Neural crest cell (in vitro differentiated cells): ENCODE measurements around the gene TERB1. TPM values are rescaled to one million over a fixed set of nuclear protein-coding genes. Genes with fewer than 3 reads are reported as not detected.

Source experiments
- DNase-seq: peaks from one replicate; pipeline ENCODE4 v3.0.0; 2021; ENCODE audit warnings: low read depth, mixed read lengths, low spot score
- H3K27ac Mint-ChIP-seq: one replicate; pipeline ENCODE4 v1.8.0; 2021; ENCODE audit warnings: mild to moderate bottlenecking, mixed read lengths; ENCODE audit not compliant: unreplicated experiment
- H3K27me3 Mint-ChIP-seq: 2 replicates; pipeline ENCODE4 v1.8.0; 2021; ENCODE audit warnings: low read depth, mild to moderate bottlenecking, mixed read lengths
- H3K36me3 Mint-ChIP-seq: 2 replicates; pipeline ENCODE4 v1.8.0; 2021; ENCODE audit warnings: low read depth, mild to moderate bottlenecking, mixed read lengths
- H3K4me1 Mint-ChIP-seq: 2 replicates; pipeline ENCODE4 v1.8.0; 2021; ENCODE audit warnings: mixed read lengths
- H3K4me3 Mint-ChIP-seq: one replicate; pipeline ENCODE4 v1.8.0; 2021; ENCODE audit warnings: mild to moderate bottlenecking, mixed read lengths
- H3K9me3 Mint-ChIP-seq: 2 replicates; pipeline ENCODE4 v1.8.0; 2021; ENCODE audit warnings: mixed read lengths
- CTCF ChIP-seq: fragments of 200-600 bp; sonication (generic); conservative IDR thresholded peaks from 2 replicates; pipeline ENCODE4 v1.5.0; 2021; ENCODE audit warnings: antibody characterized with exemption, mild to moderate bottlenecking
- long read RNA-seq: library from polyadenylated mRNA; unstranded; transcript quantifications from one replicate; pipeline ENCODE4 v2.0.0, GENCODE V29; 2020
- total RNA-seq: library from RNA; stranded (reverse); gene quantifications from 2 replicates; pipeline ENCODE4 v1.2.1, GENCODE V29; 2021

TERB1 gene
- 0.25 and 0.26 TPM in 2 replicates for total RNA-seq
- long read RNA-seq, result 0 reads

GRCh38 chr16:66801320-66802105 is at the start of gene TERB1:
TERB1 (minus strand) TSS chr16:66801584; CDS start chr16:66796798, 4,786 bp downstream.
- Mint-ChIP-seq H3K4me1 (no peaks in the 10 kb centered on the region), H3K9me3 (no peaks in the 10 kb centered on the region), H3K27me3 (no peaks in the 10 kb centered on the region), H3K36me3 (peaks cover 5% of the 10 kb centered on the region), H3K4me3 (no peak within 1 kb of the TSS), H3K27ac (no peak within 1 kb of the TSS)
- no peak for DNase-seq
- TF ChIP-seq CTCF, result no peak

GRCh38 chr16:66850115-66850815 is 48.9 kb upstream of the TERB1 start:
- no peak for TF ChIP-seq CTCF
- no peak for DNase-seq
- Mint-ChIP-seq H3K27me3 (peaks cover 44% of the 10 kb centered on the region), H3K36me3 (no peaks in the 10 kb centered on the region), H3K4me3 (no peak overlapping the region), H3K9me3 (no peaks in the 10 kb centered on the region), H3K27ac (no peak overlapping the region), H3K4me1 (no peaks in the 10 kb centered on the region)

GRCh38 chr16:66849549-66849948 is 48.2 kb upstream of the TERB1 start:
- DNase-seq, result no peak
- Mint-ChIP-seq H3K4me1 (no peaks in the 10 kb centered on the region), H3K4me3 (no peak overlapping the region), H3K9me3 (no peaks in the 10 kb centered on the region), H3K27me3 (peaks cover 50% of the 10 kb centered on the region), H3K27ac (no peak overlapping the region), H3K36me3 (no peaks in the 10 kb centered on the region)
- TF ChIP-seq CTCF, result no peak

GRCh38 chr16:66849021-66849420 is 47.6 kb upstream of the TERB1 start:
- Mint-ChIP-seq H3K4me1 (no peaks in the 10 kb centered on the region), H3K4me3 (no peak overlapping the region), H3K9me3 (no peaks in the 10 kb centered on the region), H3K36me3 (no peaks in the 10 kb centered on the region), H3K27ac (no peak overlapping the region), H3K27me3 (peaks cover 55% of the 10 kb centered on the region)
- no peak for TF ChIP-seq CTCF
- DNase-seq, result no peak

GRCh38 chr16:66848172-66848571 is 46.8 kb upstream of the TERB1 start:
- peaks cover 63% of the 10 kb centered on the region for H3K27me3 Mint-ChIP-seq

More at GRCh38 chr16:66848172-66848571, 46.8 kb upstream of the TERB1 start:
- Mint-ChIP-seq H3K4me3 (no peak overlapping the region), H3K9me3 (no peaks in the 10 kb centered on the region), H3K27ac (no peak overlapping the region), H3K4me1 (no peaks in the 10 kb centered on the region), H3K36me3 (no peaks in the 10 kb centered on the region)
- no peak for TF ChIP-seq CTCF
- DNase-seq, result no peak
